ENCODE measurements around the gene NCOA3. TPM values are rescaled to one million over a fixed set of nuclear protein-coding genes. Genes with fewer than 3 reads are reported as not detected.

The NCOA3 gene
- total RNA-seq, 1 donor from 2014 or later = 42.8 TPM

DNA sequence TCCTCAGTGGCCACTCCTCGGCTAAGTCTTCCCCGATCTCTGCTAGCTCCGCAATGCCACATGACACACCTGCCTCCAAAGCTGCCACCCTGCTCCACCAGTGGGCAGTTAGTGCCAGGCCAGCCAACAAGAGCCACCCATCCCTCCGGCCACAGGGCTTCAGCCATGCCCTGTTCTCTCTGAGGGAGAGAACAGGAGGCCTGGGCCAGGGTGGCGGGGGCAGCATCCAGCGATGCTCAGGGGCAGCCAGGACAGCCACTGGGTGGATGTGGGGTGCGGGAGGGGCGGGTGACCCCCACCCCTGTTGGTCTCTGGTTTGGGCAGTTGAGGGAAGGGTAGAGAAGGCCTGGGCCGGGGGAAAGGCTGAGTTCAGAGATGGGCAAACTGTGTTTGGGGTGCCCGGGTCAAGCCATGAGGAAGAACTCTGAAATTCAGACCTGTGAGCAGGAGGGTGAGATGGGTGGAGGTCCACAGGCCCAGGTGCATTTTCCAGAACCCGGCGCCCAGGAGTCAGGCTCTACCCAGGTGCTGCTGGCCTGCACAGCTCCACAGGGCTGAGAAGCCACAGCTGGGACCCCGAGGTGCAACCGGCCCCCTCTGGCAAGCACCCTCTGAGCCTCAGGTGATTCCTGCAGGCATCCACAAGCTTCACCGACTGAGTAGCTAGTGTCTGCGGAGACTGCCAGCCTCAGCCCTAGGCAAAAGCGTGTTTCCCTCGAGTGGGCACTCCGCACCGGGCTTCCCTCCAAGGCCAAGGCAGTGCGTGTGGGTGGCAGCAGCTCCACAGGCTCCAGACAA is 192.5 kb downstream of the NCOA3 start:
- TF ChIP-seq, protein P1, sequence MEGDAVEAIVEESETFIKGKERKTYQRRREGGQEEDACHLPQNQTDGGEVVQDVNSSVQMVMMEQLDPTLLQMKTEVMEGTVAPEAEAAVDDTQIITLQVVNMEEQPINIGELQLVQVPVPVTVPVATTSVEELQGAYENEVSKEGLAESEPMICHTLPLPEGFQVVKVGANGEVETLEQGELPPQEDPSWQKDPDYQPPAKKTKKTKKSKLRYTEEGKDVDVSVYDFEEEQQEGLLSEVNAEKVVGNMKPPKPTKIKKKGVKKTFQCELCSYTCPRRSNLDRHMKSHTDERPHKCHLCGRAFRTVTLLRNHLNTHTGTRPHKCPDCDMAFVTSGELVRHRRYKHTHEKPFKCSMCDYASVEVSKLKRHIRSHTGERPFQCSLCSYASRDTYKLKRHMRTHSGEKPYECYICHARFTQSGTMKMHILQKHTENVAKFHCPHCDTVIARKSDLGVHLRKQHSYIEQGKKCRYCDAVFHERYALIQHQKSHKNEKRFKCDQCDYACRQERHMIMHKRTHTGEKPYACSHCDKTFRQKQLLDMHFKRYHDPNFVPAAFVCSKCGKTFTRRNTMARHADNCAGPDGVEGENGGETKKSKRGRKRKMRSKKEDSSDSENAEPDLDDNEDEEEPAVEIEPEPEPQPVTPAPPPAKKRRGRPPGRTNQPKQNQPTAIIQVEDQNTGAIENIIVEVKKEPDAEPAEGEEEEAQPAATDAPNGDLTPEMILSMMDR (IDR thresholded peaks at IDR 0.05; ENCODE audit: unreplicated experiment) = no peak
- H3K36me3 Mint-ChIP-seq (ENCODE audit: insufficient read depth) = peaks cover 2% of the 10 kb centered on the region
- no peaks in the 10 kb centered on the region for H3K9me3 Mint-ChIP-seq (ENCODE audit: low read depth)
- no peak overlapping the region for H3K4me3 Mint-ChIP-seq (ENCODE audit: low read depth)
- no peak for DNase-seq (ENCODE audit: low spot score, unreplicated experiment)
- H3K4me1 Mint-ChIP-seq (ENCODE audit: low read depth) = no peaks in the 10 kb centered on the region
- H3K27me3 Mint-ChIP-seq = no peaks in the 10 kb centered on the region
- no peak overlapping the region for H3K27ac Mint-ChIP-seq

DNA sequence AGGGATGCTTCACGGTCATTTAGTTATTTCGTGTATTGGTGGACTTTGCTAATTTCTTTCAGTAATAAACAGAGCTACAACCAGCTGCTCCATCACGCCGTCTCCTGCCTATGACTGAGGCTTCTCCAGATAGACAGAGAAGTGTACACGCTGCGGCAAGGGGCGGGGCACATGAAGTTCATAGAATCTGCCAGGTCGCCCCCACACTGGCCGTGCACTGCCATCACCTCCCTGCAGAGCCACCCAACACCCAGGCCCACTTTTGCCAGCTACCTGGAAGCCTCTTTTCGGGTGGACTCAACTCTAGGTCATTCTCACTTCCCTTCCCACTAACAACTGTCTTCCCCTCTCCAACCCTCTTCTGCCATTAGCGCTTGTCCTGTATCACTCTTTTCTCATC is 195.2 kb downstream of the NCOA3 start:
- H3K27ac Mint-ChIP-seq = no peak overlapping the region
- peaks cover 10% of the 10 kb centered on the region for H3K36me3 Mint-ChIP-seq (ENCODE audit: insufficient read depth)
- no peaks in the 10 kb centered on the region for H3K27me3 Mint-ChIP-seq
- H3K4me1 Mint-ChIP-seq (ENCODE audit: low read depth) = no peaks in the 10 kb centered on the region
- H3K9me3 Mint-ChIP-seq (ENCODE audit: low read depth) = no peaks in the 10 kb centered on the region
- H3K4me3 Mint-ChIP-seq (ENCODE audit: low read depth) = no peak overlapping the region
- TF ChIP-seq, protein P1 (IDR thresholded peaks at IDR 0.05; ENCODE audit: unreplicated experiment) = no peak
- DNase-seq (ENCODE audit: low spot score, unreplicated experiment) = no peak

DNA sequence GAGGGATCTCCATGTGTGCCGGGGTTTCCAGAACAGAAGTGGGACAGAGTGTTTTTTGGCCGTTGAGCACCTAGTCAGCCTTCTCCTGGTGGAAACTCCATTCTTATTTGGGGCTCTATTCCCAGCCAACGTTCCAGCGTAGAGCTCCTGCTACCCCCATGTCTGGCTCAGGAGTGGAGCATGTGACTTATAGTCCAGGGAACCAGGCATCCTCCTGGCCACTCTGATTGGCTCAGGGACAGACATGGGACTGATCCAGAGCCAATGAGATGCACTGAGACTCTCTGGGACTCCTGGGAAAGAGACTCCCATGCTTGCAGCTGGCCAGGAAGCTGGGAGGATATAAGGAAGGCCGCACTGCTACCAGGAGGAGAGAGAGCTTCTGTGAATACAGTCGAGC is 196.5 kb downstream of the NCOA3 start:
- Mint-ChIP-seq H3K27me3 (no peaks in the 10 kb centered on the region), H3K4me3 (ENCODE audit: low read depth) (no peak overlapping the region), H3K27ac (no peak overlapping the region), H3K4me1 (ENCODE audit: low read depth) (no peaks in the 10 kb centered on the region), H3K9me3 (ENCODE audit: low read depth) (no peaks in the 10 kb centered on the region), H3K36me3 (ENCODE audit: insufficient read depth) (peaks cover 10% of the 10 kb centered on the region)
- no peak for DNase-seq (ENCODE audit: low spot score, unreplicated experiment)
- TF ChIP-seq, protein P1 (IDR thresholded peaks at IDR 0.05; ENCODE audit: unreplicated experiment) = no peak

DNA sequence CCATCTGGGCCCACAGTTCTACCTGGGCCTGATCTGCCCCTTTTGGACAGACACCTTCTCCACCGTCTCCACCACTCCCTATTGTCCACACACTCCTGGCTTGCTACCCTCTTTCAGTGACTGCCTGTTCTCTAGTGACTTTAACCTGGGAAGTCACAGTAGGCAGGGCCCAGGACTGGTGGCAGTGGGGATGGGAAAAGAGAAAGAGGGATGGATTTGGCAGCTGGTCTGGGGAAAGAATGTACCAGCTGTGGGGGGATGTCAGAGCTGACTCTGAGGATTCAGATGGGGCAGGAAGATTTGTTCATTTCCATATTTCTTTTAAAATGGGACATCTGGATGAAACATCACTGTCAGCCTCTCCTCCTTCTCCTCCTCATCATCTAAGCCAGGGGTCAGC is 198.1 kb downstream of the NCOA3 start:
- DNase-seq (ENCODE audit: low spot score, unreplicated experiment) = no peak
- H3K36me3 Mint-ChIP-seq (ENCODE audit: insufficient read depth) = peaks cover 13% of the 10 kb centered on the region
- H3K4me3 Mint-ChIP-seq (ENCODE audit: low read depth) = no peak overlapping the region
- H3K4me1 Mint-ChIP-seq (ENCODE audit: low read depth) = peaks cover 1% of the 10 kb centered on the region
- TF ChIP-seq, protein P1 (IDR thresholded peaks at IDR 0.05; ENCODE audit: unreplicated experiment) = no peak
- no peaks in the 10 kb centered on the region for H3K9me3 Mint-ChIP-seq (ENCODE audit: low read depth)
- H3K27me3 Mint-ChIP-seq = no peaks in the 10 kb centered on the region
- H3K27ac Mint-ChIP-seq = no peak overlapping the region

DNA sequence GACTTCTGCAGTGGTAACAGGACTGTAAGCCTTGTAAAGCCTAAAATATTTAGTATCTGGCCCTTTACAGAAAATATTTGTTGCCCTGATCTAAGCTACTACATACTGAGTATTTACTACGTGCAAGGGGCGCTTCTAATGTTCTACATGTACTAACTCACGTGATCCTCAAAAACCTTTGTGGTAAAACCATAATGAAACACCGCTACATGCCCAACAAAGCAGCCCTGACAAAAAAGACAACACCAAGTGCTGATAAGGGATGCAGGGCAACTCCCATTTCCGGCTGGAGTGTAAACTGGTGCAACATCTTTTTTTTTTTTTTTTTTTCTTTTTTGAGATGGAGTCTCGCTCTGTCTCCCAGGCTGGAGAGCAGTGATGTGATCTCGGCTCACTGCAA is 198.6 kb downstream of the NCOA3 start:
- Mint-ChIP-seq H3K9me3 (ENCODE audit: low read depth) (no peaks in the 10 kb centered on the region), H3K27me3 (no peaks in the 10 kb centered on the region), H3K36me3 (ENCODE audit: insufficient read depth) (peaks cover 13% of the 10 kb centered on the region), H3K27ac (no peak overlapping the region), H3K4me3 (ENCODE audit: low read depth) (no peak overlapping the region), H3K4me1 (ENCODE audit: low read depth) (peaks cover 1% of the 10 kb centered on the region)
- DNase-seq (ENCODE audit: low spot score, unreplicated experiment) = no peak
- TF ChIP-seq, protein P1 (IDR thresholded peaks at IDR 0.05; ENCODE audit: unreplicated experiment) = no peak
